Dermis microvascular lymphatic vessel endothelial cell (primary cell): ENCODE results near the gene SBF1. TPM values are rescaled to one million over a fixed set of nuclear protein-coding genes. Genes with fewer than 3 reads are reported as not detected.
"Not testable (repeated sequence)": the region's sequence is repeated elsewhere in the genome, so short reads cannot be mapped to it uniquely, and the experiment has no call there.

Experiments
- DNase-seq, 2 donors: peaks; one replicate each; pipeline versions ENCODE4 v3.0.0 to v3.0.0-alpha.2; 2010; ENCODE audit warnings: low read depth in 2 of 2
- total RNA-seq: library from RNA; depleted of rRNA; stranded (reverse); fragments of >200 nt; gene quantifications from 2 replicates; pipeline ENCODE4 v1.2.1, GENCODE V29; 2014

The SBF1 gene, protein sequence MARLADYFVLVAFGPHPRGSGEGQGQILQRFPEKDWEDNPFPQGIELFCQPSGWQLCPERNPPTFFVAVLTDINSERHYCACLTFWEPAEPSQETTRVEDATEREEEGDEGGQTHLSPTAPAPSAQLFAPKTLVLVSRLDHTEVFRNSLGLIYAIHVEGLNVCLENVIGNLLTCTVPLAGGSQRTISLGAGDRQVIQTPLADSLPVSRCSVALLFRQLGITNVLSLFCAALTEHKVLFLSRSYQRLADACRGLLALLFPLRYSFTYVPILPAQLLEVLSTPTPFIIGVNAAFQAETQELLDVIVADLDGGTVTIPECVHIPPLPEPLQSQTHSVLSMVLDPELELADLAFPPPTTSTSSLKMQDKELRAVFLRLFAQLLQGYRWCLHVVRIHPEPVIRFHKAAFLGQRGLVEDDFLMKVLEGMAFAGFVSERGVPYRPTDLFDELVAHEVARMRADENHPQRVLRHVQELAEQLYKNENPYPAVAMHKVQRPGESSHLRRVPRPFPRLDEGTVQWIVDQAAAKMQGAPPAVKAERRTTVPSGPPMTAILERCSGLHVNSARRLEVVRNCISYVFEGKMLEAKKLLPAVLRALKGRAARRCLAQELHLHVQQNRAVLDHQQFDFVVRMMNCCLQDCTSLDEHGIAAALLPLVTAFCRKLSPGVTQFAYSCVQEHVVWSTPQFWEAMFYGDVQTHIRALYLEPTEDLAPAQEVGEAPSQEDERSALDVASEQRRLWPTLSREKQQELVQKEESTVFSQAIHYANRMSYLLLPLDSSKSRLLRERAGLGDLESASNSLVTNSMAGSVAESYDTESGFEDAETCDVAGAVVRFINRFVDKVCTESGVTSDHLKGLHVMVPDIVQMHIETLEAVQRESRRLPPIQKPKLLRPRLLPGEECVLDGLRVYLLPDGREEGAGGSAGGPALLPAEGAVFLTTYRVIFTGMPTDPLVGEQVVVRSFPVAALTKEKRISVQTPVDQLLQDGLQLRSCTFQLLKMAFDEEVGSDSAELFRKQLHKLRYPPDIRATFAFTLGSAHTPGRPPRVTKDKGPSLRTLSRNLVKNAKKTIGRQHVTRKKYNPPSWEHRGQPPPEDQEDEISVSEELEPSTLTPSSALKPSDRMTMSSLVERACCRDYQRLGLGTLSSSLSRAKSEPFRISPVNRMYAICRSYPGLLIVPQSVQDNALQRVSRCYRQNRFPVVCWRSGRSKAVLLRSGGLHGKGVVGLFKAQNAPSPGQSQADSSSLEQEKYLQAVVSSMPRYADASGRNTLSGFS (N-terminal part only)
- total RNA-seq = 26.7 and 35.4 TPM in 2 replicates

DNA sequence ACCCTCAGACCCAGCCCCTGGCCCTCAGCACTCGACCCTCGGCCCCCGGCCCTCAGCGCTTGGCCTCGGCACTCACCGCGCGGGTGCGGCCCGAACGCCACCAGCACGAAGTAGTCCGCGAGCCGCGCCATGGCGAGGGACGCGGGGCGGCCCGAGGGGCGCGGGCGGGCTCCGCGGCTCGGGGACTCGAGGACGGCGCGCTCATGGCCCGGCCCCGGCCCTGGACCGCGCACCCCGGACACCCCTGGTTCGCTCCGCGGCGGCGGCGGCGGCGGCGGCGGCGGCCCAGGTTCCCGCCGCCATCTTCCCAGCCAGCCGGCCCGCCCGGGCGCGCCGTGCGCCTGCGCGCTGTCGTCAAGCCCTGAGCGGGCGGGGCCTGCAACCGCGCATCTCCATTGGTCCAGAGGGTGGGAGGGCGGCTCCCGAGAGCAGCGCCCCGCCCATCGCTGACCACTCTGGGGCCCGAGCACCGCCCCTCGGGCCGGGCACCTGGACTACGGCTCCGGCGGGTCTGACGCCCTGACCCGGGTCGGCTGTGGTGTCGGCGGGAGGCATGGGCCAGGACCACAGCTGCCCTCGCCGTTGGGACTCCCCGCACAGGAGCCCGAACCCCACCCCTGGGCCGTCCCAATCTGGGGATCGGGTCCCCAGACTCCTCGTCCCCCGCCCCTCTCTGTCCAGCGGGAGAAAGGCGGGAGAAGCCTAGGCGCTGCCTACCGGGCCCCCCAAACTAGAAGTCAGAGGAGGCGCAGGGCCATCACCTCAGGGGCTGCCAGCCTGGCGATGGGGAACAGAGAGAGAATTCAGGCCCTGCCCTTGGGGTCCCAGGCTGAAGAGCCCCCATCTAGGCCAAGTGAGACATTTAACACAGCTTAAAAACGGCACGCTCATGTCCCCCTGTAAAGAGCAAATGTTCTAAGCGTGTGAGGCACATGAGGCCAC is at the start of gene SBF1:
SBF1 (minus strand) TSS at position 326 of the 942 bp plus-strand sequence; CDS start at position 131, 195 bp downstream.
- peak; percentile 69 to 91 for DNase-seq

DNA sequence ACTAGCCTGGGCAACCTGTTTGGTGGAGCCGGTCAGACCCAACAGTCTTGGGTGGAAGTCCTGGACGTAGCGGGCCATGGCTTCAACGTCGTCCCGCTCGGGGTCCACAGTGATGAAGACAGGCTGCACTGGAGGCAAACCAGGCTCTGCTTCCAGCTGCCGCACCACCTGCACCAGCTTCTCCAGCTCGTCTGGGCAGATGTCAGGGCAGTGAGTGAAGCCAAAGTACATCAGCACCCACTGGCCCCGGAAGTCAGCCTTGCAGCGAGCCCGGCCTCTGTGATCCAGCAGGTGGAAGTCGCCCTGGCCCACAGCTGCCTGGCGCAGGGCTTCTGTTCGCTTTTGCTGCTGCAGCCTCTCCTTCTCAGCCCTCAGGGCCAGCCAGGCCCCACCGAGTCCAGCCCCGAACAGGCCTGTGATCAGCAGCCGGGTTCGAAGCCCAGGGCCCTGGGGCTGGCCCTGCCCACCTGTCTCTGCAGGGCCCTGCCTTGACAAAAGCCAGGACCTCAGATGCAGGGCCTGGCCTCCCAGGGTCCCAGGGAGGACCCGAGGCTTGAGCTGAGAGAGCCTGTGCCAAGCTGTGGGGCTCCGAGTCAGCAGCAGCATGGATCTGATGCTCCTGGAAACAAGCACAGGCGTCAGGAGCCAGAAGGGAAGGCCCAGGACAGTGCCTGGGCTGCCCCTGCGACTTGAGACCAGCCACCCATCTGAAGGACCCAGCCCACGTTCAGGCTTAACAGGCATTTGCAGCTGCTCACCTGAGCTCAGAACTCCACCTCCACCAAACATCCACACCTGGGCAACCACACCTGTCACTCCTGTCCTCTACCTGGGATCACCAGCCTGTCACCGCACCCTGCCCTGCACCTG is 49.2 kb upstream of the SBF1 start:
- DNase-seq = no peak

DNA sequence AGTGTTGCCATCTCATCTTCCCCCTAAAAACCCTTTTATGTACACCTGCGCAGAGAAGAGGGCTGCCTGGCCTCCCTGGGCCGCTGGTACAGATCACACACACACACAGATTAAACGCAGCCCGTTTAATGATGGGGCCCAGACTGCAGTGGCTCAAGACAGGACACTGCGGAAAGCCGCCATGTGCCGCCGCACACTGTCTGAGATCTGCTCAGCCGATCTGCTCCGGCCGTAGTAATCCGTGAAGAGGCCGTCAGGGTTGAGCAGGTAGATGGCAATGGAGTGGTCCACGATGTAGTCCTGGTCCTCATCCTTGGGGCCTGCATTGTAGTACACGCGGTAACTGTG is 48.6 kb upstream of the SBF1 start:
- no peak for DNase-seq

DNA sequence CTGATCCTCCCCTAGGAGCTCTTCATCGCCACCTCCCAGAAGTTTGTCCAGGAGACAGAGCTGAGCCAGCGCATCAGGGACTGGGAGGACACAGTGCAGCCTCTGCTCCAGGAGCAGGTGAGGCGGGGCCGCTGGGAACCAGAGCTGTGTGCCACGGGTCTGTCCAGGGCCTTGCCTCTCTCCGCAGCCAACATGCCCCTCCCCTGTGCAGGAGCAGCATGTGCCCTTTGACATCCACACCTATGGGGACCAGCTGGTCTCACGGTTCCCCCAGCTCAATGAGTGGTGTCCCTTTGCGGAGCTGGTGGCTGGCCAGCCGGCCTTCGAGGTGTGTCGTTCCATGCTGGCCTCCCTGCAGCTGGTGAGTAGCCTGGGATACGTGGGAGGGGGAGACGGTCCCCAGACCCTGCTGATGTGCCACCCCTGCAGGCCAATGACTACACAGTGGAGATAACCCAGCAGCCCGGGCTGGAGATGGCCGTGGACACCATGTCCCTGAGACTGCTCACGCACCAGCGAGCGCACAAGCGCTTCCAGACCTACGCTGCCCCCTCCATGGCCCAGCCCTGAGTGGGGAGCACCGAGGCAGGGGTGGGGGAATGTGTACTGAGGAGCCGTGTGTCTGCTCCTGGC is 48.1 kb upstream of the SBF1 start:
- DNase-seq = no peak

DNA sequence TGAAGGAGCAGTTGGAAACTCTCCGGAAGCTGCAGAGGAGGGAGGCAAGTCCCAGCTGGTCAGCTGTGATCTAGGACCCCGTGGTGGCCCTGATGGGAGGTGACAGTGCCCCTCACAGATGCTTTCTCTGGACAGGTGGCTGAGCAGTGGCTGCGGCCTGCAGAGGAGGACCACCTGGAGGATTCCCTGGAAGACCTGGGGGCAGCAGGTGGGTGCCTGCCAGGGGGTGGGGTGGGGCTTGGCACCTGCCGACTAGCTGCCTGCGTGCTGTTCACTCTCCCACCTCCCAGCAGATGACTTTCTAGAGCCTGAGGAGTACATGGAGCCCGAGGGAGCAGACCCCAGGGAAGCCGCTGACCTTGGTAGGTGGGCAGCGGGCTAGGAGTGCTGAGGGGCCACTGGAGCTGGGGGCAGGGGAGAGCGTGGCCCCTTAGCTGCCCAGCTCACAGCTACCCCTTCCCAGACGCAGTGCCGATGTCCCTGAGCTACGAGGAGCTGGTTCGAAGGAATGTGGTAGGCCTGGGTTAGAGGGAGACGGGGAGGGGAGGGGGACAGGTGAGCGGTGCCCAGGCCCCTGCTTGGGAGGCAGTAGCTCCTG is 47.5 kb upstream of the SBF1 start:
- DNase-seq = no peak

DNA sequence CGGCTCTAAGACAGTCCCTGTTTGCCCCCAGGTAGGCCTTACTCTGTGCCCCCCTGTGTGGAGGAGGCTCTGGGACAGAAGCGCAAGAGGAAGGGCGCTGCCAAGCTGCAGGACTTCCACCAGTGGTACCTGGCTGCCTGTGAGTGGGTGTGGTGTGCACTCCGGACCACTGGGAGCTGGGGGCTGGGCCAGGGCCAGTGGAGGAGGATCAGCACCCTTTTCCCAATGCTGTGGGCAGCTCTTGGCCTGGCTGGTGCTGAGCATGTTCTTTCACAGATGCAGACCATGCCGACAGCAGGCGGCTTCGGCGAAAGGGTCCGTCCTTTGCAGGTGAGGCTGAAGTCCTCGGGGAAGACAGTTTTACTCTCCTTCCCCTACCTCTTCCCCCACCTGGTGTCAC is 46.9 kb upstream of the SBF1 start:
- no peak for DNase-seq

DNA sequence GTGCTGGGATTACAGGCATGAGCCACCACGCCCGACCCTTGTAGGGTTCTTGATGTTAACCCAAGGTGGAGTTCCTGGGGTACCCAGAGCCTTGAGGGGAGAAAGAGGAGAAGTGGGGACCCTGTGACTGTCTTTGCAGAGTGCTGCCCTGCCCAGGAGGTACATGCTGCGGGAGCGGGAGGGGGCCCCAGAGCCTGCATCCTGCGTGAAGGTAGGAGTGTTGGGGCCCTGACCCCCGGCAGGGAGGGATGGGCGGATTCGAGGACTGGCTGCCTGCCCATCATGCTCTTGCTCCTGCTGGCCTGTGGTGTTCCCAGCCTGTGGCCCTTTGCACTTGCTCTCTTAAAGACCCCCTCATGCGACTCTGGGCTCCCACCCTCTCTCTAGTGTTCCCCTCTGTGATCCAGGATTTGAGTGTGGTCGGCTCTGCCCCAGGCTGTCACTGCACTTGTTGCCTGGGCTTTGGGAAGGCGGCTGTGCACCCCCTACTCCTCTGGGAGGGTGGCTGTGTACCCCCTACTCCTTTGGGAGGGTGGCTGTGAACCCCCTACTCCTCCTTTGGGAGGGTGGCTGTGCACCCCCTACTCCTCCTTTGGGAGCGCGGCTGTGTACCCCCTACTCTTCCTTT is 46.1 kb upstream of the SBF1 start:
- no peak for DNase-seq

DNA sequence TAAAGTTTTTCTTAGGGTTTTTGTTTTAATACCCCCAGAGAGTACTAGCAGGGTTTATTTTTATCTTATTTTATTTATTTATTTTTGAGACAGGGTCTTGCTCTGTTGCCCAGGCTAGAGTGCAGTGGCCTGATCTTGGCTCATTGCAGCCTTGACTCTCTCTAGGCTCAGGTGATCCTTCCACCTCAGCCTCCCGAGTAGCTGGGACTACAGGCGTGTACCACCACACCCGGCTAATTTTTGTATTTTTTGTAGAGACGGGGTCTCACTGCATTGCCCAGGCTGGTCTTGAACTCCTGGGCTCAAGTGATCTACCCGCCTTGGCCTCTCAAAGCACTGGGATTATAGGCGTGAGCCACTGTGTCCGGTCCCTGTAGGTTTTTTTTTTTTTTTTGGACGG is 45.3 kb upstream of the SBF1 start:
- DNase-seq = not testable (repeated sequence)

DNA sequence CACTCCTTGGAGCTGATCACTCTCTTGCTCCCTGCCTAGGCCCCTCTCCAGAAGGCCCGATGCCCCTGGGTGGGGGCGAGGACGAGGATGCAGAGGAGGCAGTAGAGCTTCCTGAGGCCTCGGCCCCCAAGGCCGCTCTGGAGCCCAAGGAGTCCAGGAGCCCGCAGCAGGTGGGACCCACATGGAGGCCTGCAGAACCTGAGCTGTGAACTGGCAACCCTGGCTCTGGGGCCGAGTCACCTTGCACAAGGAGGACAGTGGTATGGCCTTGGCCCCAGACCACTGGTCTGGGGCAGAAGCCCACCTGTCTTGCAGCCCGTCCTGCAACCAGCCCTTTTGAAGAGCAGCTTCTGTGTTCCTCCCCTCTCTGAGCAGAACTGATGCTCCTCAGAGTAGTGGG is 44.3 kb upstream of the SBF1 start:
- DNase-seq = no peak

DNA sequence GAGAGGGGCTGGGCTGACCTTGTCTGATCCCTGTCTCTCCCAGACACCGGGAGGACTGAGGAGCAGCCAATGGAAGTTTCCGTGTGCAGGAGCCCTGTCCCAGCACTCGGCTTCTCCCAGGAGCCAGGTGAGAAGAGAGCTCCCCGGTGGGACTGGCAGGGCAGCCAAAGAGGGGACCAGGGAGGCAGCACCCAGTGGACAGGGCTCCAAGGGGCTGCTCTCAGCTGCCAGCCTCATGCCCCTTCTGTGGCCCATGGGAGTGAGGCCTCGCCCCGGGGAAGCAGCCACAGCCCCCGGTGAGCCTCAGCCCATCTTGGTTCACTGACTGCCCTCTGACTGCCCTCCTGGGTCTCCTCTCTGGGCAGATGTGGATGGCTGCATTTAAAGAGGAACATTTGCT is 43.8 kb upstream of the SBF1 start:
- no peak for DNase-seq

DNA sequence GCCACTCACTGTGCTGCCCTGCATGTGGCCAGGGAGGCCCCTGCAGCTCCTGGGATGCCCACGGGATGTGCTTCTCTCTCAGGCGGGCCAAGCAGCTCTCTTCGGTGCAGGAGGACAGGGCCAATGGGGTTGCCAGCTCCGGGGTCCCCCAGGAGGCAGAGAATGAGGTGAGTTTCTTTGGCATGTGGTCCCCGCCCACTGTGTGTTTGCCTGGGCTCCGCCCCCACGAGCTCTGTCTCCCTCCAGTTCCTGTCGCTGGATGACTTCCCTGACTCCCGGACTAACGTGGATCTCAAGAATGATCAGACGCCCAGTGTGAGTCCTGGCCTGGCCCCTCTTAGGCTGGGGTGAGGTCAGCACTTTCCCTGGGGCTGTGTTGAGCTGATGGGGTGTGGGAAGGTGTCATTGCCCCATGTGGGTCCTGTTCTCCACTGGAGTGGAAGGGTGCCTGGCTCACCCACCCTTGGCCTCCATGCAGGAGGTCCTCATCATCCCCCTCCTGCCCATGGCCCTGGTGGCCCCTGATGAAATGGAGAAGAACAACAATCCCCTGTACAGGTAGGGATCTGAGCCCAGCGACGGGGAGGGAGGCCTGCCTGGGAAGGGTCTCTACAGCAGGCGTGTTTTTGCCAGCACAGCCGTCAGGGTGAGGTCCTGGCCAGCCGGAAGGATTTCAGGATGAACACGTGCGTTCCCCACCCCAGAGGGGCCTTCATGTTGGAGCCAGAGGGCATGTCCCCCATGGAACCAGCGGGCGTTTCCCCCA is 42.8 kb upstream of the SBF1 start:
- DNase-seq = no peak

DNA sequence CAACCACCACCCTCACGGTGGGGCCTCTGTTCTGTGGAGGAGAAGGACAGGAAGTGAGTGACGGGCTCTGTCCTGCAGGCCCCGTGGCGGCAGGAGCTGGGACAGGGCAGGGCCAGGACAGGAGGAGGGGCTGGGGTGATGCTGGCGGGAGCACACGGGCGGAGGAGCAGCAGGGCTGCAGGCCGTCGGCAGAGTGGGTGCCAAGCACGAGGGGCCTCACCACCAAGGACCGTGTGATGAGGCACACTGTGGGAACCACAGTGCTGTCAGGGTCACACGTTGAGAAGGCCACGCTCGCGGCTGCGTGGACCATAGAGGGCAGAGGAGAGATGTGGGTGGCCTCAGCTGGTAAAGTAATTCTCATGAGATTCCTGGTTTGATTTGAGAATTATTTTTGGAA is 42.1 kb upstream of the SBF1 start:
- no peak for DNase-seq

DNA sequence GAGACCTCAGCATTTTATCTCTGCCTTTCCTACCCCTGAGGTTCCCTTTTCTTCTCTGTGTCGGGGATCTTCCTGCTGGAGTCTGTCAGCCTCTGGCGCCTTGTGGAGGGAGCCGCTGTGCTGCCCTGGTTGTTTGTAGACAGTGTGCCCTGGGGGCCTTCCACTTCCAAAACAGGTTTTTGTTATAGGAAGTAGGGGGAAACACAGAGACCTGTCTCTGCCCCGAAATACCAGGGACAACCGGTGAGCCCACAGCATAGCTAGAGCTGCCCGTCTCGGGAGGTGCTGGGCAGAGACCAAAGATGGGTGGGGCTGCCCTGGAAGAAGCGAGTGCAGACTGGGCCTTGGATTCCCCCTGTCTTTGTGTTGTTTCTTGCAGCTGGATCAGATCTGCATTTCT is 41.2 kb upstream of the SBF1 start:
- DNase-seq = no peak

DNA sequence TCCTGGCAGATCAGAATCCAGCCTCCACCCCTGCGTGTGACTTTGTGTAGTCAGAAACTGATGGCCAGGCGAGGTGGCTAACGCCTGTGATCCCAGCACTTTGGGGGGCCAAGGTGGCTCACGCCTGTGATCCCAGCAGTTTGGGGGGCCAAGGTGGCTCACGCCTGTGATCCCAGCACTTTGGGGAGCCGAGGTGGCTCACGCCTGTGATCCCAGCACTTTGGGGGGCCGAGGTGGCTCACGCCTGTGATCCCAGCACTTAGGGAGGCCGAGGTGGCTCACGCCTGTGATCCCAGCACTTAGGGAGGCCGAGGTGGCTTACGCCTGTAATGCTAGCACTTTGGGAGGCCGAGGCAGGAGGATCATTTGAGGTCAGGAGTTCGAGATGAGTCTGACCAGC is 38.3 kb upstream of the SBF1 start:
- DNase-seq = no peak

DNA sequence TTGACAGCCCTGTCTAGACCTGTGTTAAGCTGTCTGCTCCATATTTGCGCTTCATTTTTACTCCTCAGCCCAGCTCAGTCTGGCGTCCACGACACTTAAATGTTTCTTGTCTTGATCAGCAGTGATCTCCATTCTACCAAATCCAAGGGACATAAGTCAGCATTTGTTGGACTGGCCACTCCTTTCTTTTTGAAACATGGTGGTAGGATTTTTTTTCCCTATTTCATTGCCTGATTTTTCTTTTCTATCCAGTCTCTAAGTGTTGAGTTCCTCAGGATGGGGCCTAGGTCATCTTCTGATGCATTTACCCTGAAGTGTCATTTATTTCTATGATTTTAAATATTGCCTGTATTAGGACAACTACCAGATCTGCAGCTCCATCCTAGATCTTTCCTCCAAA is 34.1 kb upstream of the SBF1 start:
- DNase-seq = no peak

DNA sequence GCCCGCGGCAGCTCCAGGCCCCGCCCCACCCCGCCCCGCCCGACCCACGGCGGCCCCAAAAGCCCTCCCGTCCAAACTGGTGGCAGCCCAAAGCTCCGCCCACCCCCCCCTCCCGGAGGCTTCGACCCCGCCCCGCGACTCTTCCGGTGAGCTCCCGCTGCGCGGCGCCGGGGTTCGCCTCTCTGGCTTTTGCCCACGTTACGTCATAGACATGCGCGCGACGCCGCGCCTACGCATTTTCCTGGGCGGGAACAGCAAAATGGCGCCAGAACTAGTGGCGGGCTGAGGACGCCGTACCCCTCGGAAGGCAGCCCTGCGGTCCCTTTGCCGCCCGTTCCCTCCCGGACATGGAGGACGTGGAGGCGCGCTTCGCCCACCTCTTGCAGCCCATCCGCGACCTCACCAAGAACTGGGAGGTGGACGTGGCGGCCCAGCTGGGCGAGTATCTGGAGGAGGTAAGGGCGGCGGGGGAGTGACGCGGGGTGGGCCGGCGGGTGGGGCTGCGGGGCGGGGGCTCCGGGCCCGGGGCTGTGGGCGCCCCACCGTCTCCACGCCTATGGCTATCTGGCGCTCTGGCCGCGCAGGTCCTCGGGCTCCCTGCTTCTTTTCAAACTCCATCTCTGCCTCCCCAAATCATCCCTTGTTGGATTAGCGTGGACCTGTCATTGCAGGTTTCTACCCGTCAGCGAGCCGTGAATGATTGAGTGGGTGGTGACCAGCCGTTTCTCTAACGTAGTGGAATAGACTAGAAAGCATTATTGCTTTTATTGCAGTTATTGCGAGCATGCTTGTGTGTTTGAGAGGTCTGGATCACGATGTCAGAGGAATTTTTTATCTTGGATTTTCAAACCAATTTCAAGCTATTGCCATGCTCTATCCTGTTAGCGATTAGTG is 33.4 kb upstream of the SBF1 start, which contains the start of gene NCAPH2:
NCAPH2 (plus strand) TSS at position 234 of the 894 bp plus-strand sequence; CDS start at position 348, 114 bp downstream.
- peak; percentile 93 to 97 for DNase-seq
